ENCODE data around the gene SPPL2A. TPM values are rescaled to one million over a fixed set of nuclear protein-coding genes. Genes with fewer than 3 reads are reported as not detected.
A peak's percentile ranks its signal among the peaks of the same experiment; 100 is the strongest.

The SPPL2A gene
- total and polyA plus RNA-seq, 4 donors = 67.5 to 135 (median 93.2) TPM

DNA sequence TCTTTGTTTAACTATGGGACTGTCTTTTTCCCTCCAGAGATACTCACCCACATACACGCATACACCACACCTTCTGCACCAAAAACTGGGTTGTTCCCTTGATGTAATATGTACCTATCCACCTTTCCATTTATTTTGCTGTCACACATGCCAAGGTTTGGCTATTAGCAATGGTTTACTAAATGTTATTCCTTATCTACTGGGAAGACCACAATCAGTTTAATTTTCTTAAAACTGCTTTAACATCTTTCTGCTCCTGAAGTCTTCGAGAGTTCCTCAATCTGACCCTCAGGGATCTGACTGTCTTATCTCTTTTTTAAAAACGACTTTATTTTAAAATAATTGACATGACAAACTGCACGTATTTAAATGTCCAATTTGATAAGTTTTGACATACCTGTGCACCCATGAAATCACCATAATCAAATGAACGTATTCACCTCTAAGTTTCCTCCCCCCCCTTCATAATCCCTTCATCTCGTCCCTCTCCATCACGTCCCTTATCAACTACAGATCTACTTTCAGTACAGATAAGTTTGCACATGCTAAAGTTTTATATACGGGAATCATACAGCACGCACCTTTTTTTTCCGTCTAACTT is 78.1 kb downstream of the SPPL2A start:
- TF ChIP-seq SP1 (IDR thresholded peaks at IDR 0.05) (peak; percentile 54), HNF4A (conservative IDR thresholded peaks at IDR 0.05) (peak in 1 of 2 donors; percentile 14), TAF1 (conservative IDR thresholded peaks at IDR 0.05) (peak; percentile 55), GABPA (IDR thresholded peaks at IDR 0.05 in 1 of 2, conservative IDR thresholded peaks at IDR 0.05 in 1 of 2) (no peak), YY1 (IDR thresholded peaks at IDR 0.05) (peak; percentile 37), FOXA1 (IDR thresholded peaks at IDR 0.05) (no peak)
- TF ChIP-seq, protein P1, sequence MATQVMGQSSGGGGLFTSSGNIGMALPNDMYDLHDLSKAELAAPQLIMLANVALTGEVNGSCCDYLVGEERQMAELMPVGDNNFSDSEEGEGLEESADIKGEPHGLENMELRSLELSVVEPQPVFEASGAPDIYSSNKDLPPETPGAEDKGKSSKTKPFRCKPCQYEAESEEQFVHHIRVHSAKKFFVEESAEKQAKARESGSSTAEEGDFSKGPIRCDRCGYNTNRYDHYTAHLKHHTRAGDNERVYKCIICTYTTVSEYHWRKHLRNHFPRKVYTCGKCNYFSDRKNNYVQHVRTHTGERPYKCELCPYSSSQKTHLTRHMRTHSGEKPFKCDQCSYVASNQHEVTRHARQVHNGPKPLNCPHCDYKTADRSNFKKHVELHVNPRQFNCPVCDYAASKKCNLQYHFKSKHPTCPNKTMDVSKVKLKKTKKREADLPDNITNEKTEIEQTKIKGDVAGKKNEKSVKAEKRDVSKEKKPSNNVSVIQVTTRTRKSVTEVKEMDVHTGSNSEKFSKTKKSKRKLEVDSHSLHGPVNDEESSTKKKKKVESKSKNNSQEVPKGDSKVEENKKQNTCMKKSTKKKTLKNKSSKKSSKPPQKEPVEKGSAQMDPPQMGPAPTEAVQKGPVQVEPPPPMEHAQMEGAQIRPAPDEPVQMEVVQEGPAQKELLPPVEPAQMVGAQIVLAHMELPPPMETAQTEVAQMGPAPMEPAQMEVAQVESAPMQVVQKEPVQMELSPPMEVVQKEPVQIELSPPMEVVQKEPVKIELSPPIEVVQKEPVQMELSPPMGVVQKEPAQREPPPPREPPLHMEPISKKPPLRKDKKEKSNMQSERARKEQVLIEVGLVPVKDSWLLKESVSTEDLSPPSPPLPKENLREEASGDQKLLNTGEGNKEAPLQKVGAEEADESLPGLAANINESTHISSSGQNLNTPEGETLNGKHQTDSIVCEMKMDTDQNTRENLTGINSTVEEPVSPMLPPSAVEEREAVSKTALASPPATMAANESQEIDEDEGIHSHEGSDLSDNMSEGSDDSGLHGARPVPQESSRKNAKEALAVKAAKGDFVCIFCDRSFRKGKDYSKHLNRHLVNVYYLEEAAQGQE (IDR thresholded peaks at IDR 0.05) = peak; percentile 6
- TF ChIP-seq, protein P2, sequence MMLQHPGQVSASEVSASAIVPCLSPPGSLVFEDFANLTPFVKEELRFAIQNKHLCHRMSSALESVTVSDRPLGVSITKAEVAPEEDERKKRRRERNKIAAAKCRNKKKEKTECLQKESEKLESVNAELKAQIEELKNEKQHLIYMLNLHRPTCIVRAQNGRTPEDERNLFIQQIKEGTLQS (IDR thresholded peaks at IDR 0.05) = peak; percentile 8
- Histone ChIP-seq H3K27me3 (ENCODE audit: control insufficient read depth in 4 of 4, insufficient read depth in 4 of 4, low read length in 3 of 4) (no peaks in the 10 kb centered on the region), H3K4me1 (ENCODE audit: control insufficient read depth in 4 of 4, insufficient read depth in 4 of 4, low read length in 3 of 4) (peaks cover 6 to 43% (median 18%) of the 10 kb centered on the region in 4 donors), H3K36me3 (ENCODE audit: control insufficient read depth in 4 of 4, insufficient read depth in 3 of 4, low read depth in 1 of 4, low read length in 3 of 4) (no peaks in the 10 kb centered on the region), H3K27ac (ENCODE audit: low read depth in 1 of 2, low read length in 2 of 2) (peak overlapping the region; percentile 97), H3K9me3 (ENCODE audit: control insufficient read depth in 4 of 4, low read length in 3 of 4) (no peaks in the 10 kb centered on the region), H3K4me3 (ENCODE audit: low read depth in 1 of 3, low read length in 3 of 3) (peak overlapping the region; percentile 53 to 97 (median 93)), H3K9ac (ENCODE audit: low read depth in 1 of 2, low read length in 2 of 2) (peak overlapping the region; percentile 81 to 87)
- no peak for DNase-seq (ENCODE audit: low spot score)
- 29% methylated on average over 10 of the region's 10 CpGs for WGBS

DNA sequence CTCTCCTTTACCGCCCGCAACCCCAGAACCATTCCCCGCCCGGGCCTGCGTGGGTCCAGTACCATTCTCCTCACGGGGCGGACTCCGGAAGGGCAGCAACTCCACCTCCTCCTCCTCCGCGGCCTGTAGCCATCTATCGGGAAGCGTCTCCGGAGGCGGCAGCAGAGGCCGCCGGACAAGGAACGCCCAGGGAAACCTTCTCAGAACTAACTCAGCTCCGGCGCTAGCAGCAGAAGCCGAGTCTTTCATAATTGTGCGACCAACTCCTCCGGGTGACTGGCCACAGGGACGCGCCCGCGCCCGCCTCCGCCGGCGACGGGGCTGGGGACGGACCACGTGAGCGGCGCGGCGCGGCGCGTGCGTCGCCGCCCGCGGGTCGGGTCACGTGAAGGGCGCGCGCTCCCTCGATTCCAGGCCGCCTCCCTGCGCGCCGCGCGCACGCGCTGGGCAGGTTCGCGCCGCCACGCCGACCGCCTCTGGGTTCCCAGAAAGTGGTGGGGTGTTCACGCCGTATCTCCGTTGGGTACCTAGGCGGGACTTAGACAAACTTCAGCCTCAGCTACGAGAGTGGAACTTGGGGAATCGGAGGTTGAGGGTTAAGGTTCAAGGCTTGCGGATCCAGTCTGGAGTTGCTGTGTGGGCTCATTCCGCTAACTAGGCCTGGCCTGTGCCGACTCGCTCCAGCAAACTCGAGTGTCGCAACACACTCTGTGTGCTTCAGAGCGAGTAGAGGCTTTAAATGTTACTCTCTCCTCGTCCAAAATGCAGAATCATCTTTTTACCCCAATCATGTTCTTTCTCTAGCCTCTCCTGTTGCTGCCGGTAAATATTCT is 78.8 kb downstream of the SPPL2A start, which contains the start of gene TRPM7:
TRPM7 (minus strand) TSS at position 329 of the 833 bp plus-strand sequence; CDS start at position 65, 264 bp downstream.
- Histone ChIP-seq H3K36me3 (ENCODE audit: control insufficient read depth in 4 of 4, insufficient read depth in 3 of 4, low read depth in 1 of 4, low read length in 3 of 4) (no peaks in the 10 kb centered on the region), H3K27ac (ENCODE audit: low read depth in 1 of 2, low read length in 2 of 2) (peak within 1 kb of the TSS; percentile 97), H3K9me3 (ENCODE audit: control insufficient read depth in 4 of 4, low read length in 3 of 4) (no peaks in the 10 kb centered on the region), H3K27me3 (ENCODE audit: control insufficient read depth in 4 of 4, insufficient read depth in 4 of 4, low read length in 3 of 4) (no peaks in the 10 kb centered on the region), H3K4me1 (ENCODE audit: control insufficient read depth in 4 of 4, insufficient read depth in 4 of 4, low read length in 3 of 4) (peaks cover 6 to 44% (median 18%) of the 10 kb centered on the region in 4 donors), H3K4me3 (ENCODE audit: low read depth in 1 of 3, low read length in 3 of 3) (peak within 1 kb of the TSS; percentile 76 to 97 (median 93)), H3K9ac (ENCODE audit: low read depth in 1 of 2, low read length in 2 of 2) (peak within 1 kb of the TSS; percentile 81 to 87)
- TF ChIP-seq YY1 (IDR thresholded peaks at IDR 0.05) (no peak), SP1 (IDR thresholded peaks at IDR 0.05) (peak; percentile 62), RAD21 (IDR thresholded peaks at IDR 0.05) (peak in 1 of 2 donors; percentile 24), FOXA2 (IDR thresholded peaks at IDR 0.05) (peak; percentile 41), RXRA (IDR thresholded peaks at IDR 0.05) (peak; percentile 14 to 56), HNF4A (conservative IDR thresholded peaks at IDR 0.05) (peak; percentile 28 to 48), GABPA (IDR thresholded peaks at IDR 0.05 in 1 of 2, conservative IDR thresholded peaks at IDR 0.05 in 1 of 2) (no peak), JUND (IDR thresholded peaks at IDR 0.05) (peak in 1 of 2 donors; percentile 25), NR2F2 (IDR thresholded peaks at IDR 0.05) (no peak)
- TF ChIP-seq, protein P3, sequence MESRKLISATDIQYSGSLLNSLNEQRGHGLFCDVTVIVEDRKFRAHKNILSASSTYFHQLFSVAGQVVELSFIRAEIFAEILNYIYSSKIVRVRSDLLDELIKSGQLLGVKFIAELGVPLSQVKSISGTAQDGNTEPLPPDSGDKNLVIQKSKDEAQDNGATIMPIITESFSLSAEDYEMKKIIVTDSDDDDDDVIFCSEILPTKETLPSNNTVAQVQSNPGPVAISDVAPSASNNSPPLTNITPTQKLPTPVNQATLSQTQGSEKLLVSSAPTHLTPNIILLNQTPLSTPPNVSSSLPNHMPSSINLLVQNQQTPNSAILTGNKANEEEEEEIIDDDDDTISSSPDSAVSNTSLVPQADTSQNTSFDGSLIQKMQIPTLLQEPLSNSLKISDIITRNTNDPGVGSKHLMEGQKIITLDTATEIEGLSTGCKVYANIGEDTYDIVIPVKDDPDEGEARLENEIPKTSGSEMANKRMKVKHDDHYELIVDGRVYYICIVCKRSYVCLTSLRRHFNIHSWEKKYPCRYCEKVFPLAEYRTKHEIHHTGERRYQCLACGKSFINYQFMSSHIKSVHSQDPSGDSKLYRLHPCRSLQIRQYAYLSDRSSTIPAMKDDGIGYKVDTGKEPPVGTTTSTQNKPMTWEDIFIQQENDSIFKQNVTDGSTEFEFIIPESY (IDR thresholded peaks at IDR 0.05) = peak; percentile 35
- TF ChIP-seq, protein P1 (IDR thresholded peaks at IDR 0.05) = peak; percentile 39
- WGBS = under 1% methylated on average over 80 of the region's 80 CpGs
- peak; percentile 90 for DNase-seq (ENCODE audit: low spot score)

Measured in liver (tissue), 9 donors.